Prostate gland (tissue), 2 donors: ENCODE measurements around the gene TRPT1. TPM values are rescaled to one million over a fixed set of nuclear protein-coding genes. Genes with fewer than 3 reads are reported as not detected.

Experiments used
- DNase-seq: peaks from one replicate; pipeline ENCODE4 v3.0.0-alpha.2; 2019; ENCODE audit warnings: low spot score
- H3K27ac ChIP-seq, 2 donors: fragments of 200-600 bp; sonication (generic); 2 replicates each; pipeline ENCODE4 v1.5.1; 2017 to 2019
- H3K27me3 ChIP-seq: fragments of 200-600 bp; sonication (generic); replicated peaks from 2 replicates; pipeline ENCODE4 v1.5.1; 2019; ENCODE audit not compliant: insufficient read depth
- H3K36me3 ChIP-seq, 2 donors: fragments of 200-600 bp; sonication (generic); 1 replicate in 1 of 2; 2 replicates in 1 of 2; pipeline versions ENCODE4 v1.5.1 to v1.8.1; 2017 to 2019
- H3K4me1 ChIP-seq: fragments of 200-600 bp; sonication (generic); replicated peaks from 2 replicates; pipeline ENCODE4 v1.5.1; 2019
- H3K4me3 ChIP-seq, 2 donors: fragments of 200-600 bp; sonication (generic); 2 replicates each; pipeline ENCODE4 v1.5.1; 2017 to 2019
- H3K9me3 ChIP-seq: fragments of 200-600 bp; sonication (generic); 2 replicates; pipeline ENCODE4 v1.5.1; 2017
- CTCF ChIP-seq, 4 experiments: fragments of 200-600 bp in 2 of 4; fragments of 450-650 bp in 2 of 4; sonication (generic) in 2 of 4; IDR thresholded peaks; 1 replicate in 3 of 4; 2 replicates in 1 of 4; pipeline ENCODE4 v1.5.1; 2016 to 2019; ENCODE audit warnings: antibody characterized with exemption in 4 of 4, mild to moderate bottlenecking in 2 of 4, moderate library complexity in 2 of 4
- POLR2A ChIP-seq: fragments of 450-650 bp; IDR thresholded peaks from one replicate; pipeline ENCODE4 v1.6.1; 2016; ENCODE audit warnings: antibody characterized with exemption, mild to moderate bottlenecking
- POLR2AphosphoS5 ChIP-seq: sonication (generic); formaldehyde crosslinking; IDR thresholded peaks from one replicate; pipeline ENCODE4 v1.6.1; 2017; ENCODE audit warnings: antibody characterized with exemption
- WGBS: methylation state at CpG from one replicate; pipeline ENCODE4 v1.1.5; 2018; 5-methylcytosine and 5-hydroxymethylcytosine counted together
- intact Hi-C: fragments of 100-400 bp; cut with DNase I; formaldehyde crosslinking; loops from one replicate; pipeline ENCODE4 v1.14.2; 2022
- total RNA-seq, 2 donors: library from RNA; depleted of rRNA; stranded (reverse); fragments of >200 nt; gene quantifications; one replicate each; pipeline ENCODE4 v1.1.0, GENCODE V29; 2016

The TRPT1 gene
- total RNA-seq, 2 donors from 2014 or later: 63.6 to 87.7 TPM

- Histone ChIP-seq H3K4me1 (peaks cover 15% of the 10 kb centered on the region), H3K27ac (peak overlapping the region; percentile 71 to 84)
These were observed 20.0 kb upstream of the TRPT1 start for GRCh38 chr11:64245797-64246620.

GRCh38 chr11:64245401-64245796, 19.4 kb upstream of the TRPT1 start:
- WGBS: 2% methylated on average over 6 of the region's 6 CpGs
- Histone ChIP-seq H3K36me3 (no peaks in the 10 kb centered on the region), H3K27ac (peak overlapping the region; percentile 71 to 84), H3K9me3 (no peaks in the 10 kb centered on the region), H3K4me1 (peaks cover 15% of the 10 kb centered on the region), H3K4me3 (peak overlapping the region; percentile 47 to 52), H3K27me3 (no peaks in the 10 kb centered on the region)
- no peak for TF ChIP-seq POLR2A
- intact Hi-C loops: no loop called here
- DNase-seq: no peak

More at GRCh38 chr11:64245797-64246620, 20.0 kb upstream of the TRPT1 start:
- H3K9me3 ChIP-seq: no peaks in the 10 kb centered on the region
- TF ChIP-seq POLR2AphosphoS5 (no peak), CTCF (IDR thresholded peaks at IDR 0.05) (no peak), POLR2A (peak; percentile 38)
- H3K27me3 ChIP-seq: no peaks in the 10 kb centered on the region
- no peak for DNase-seq
- intact Hi-C loops: no loop called here
- WGBS: under 1% methylated on average over 45 of the region's 46 CpGs
- H3K36me3 ChIP-seq: no peaks in the 10 kb centered on the region
- H3K4me3 ChIP-seq: peak overlapping the region; percentile 47 to 52

- Histone ChIP-seq H3K4me3 (peak overlapping the region in 1 of 2 donors; percentile 52), H3K9me3 (no peaks in the 10 kb centered on the region), H3K27me3 (no peaks in the 10 kb centered on the region), H3K36me3 (no peaks in the 10 kb centered on the region), H3K4me1 (peaks cover 15% of the 10 kb centered on the region), H3K27ac (peak overlapping the region; percentile 71 to 84)
- 36% methylated on average over 6 of the region's 6 CpGs for WGBS
- no peak for DNase-seq
- no peak for TF ChIP-seq POLR2A
- no peak for TF ChIP-seq POLR2AphosphoS5
- TF ChIP-seq CTCF (IDR thresholded peaks at IDR 0.05): no peak
- intact Hi-C loops: no loop called here
These were observed 19.0 kb upstream of the TRPT1 start for GRCh38 chr11:64244966-64245365.

- Histone ChIP-seq H3K4me1 (peaks cover 15% of the 10 kb centered on the region), H3K9me3 (no peaks in the 10 kb centered on the region), H3K27me3 (no peaks in the 10 kb centered on the region), H3K36me3 (no peaks in the 10 kb centered on the region), H3K27ac (no peak overlapping the region), H3K4me3 (no peak overlapping the region)
- intact Hi-C loops: no loop called here
- WGBS: 73% methylated on average over 5 of the region's 5 CpGs
- DNase-seq: no peak
- no peak for TF ChIP-seq POLR2AphosphoS5
These were observed 18.1 kb upstream of the TRPT1 start for GRCh38 chr11:64244107-64244506.

GRCh38 chr11:64243236-64243854, 17.4 kb upstream of the TRPT1 start:
- Histone ChIP-seq H3K27me3 (no peaks in the 10 kb centered on the region), H3K4me3 (no peak overlapping the region), H3K27ac (peak overlapping the region in 1 of 2 donors; percentile 95), H3K9me3 (no peaks in the 10 kb centered on the region), H3K36me3 (no peaks in the 10 kb centered on the region), H3K4me1 (peaks cover 18% of the 10 kb centered on the region)
- TF ChIP-seq POLR2AphosphoS5 (no peak), CTCF (IDR thresholded peaks at IDR 0.05) (no peak), POLR2A (no peak)
- WGBS: 87% methylated on average over 8 of the region's 8 CpGs
- intact Hi-C loops: no loop called here
- DNase-seq: no peak
